Adipocyte (in vitro differentiated cells): ENCODE data around the gene PNRC2.
"Not testable (repeated sequence)": the region's sequence is repeated elsewhere in the genome, so short reads cannot be mapped to it uniquely, and the experiment has no call there.

Experiments
- DNase-seq: peaks from one replicate; pipeline ENCODE4 v3.0.0-alpha.2; 2015; ENCODE audit warnings: low read depth
- H3K27me3 ChIP-seq: replicated peaks from 2 replicates; pipeline ENCODE4 v1.7.0; 2013; ENCODE audit warnings: mild to moderate bottlenecking, low read length, moderate library complexity; ENCODE audit not compliant: control insufficient read depth, insufficient read depth
- H3K36me3 ChIP-seq: 2 replicates; pipeline ENCODE4 v1.7.0; 2013; ENCODE audit warnings: low read length, mild to moderate bottlenecking, moderate library complexity; ENCODE audit not compliant: control insufficient read depth, insufficient read depth, severe bottlenecking
- H3K4me1 ChIP-seq: 2 replicates; pipeline ENCODE4 v1.7.0; 2013; ENCODE audit warnings: mild to moderate bottlenecking, low read length, moderate library complexity; ENCODE audit not compliant: control insufficient read depth, insufficient read depth
- H3K4me3 ChIP-seq: 2 replicates; pipeline ENCODE4 v1.7.0; 2013; ENCODE audit warnings: mild to moderate bottlenecking, low read length, moderate library complexity
- H3K9ac ChIP-seq: 2 replicates; pipeline ENCODE4 v1.7.0; 2013; ENCODE audit warnings: mild to moderate bottlenecking, low read length, moderate library complexity
- H3K9me3 ChIP-seq: 2 replicates; pipeline ENCODE4 v1.7.0; 2013; ENCODE audit warnings: mild to moderate bottlenecking, low read length, moderate library complexity; ENCODE audit not compliant: control insufficient read depth

The PNRC2 gene

GRCh38 chr1:24012878-24013277, 53.2 kb downstream of the PNRC2 start:
- H3K9me3 ChIP-seq, H3K36me3 ChIP-seq, H3K27me3 ChIP-seq, H3K4me3 ChIP-seq, DNase-seq, H3K9ac ChIP-seq: not testable (repeated sequence)
- H3K4me1 ChIP-seq, result peaks cover 42% of the 10 kb centered on the region
